B cell (primary cell): Measurements from ENCODE around the gene TWIST1.

Source experiments
- CTCF ChIP-seq: fragments of 200-600 bp; IDR thresholded peaks from one replicate; pipeline ENCODE4 v1.8.0; 2022; ENCODE audit warnings: antibody characterized with exemption, mild to moderate bottlenecking
- EZH2 ChIP-seq: IDR thresholded peaks from 2 replicates; pipeline ENCODE4 v1.6.1; 2012; ENCODE audit warnings: borderline replicate concordance, low read depth, mild to moderate bottlenecking, moderate library complexity, low read length; ENCODE audit not compliant: insufficient read depth, poor library complexity, severe bottlenecking

- TF ChIP-seq CTCF (no peak), EZH2 (no peak)
Observed at GRCh38 chr7:19121977-19122588, 4.6 kb upstream of the TWIST1 start.
